Cardiac septum (tissue), 1 donor: Measurements from ENCODE around the gene BTN1A1. TPM values are rescaled to one million over a fixed set of nuclear protein-coding genes. Genes with fewer than 3 reads are reported as not detected.
"Not testable (repeated sequence)": the region's sequence is repeated elsewhere in the genome, so short reads cannot be mapped to it uniquely, and the experiment has no call there.

Experiments used
- DNase-seq: peaks from one replicate; pipeline ENCODE4 v3.0.0-alpha.2; 2020; ENCODE audit warnings: low spot score
- intact Hi-C: fragments of 100-400 bp; cut with DNase I; formaldehyde crosslinking; loops from one replicate; pipeline ENCODE4 v1.14.0; 2022
- long read RNA-seq: library from polyadenylated mRNA; unstranded; transcript quantifications from one replicate; pipeline ENCODE4 v2.0.0, GENCODE V29; 2021
- total RNA-seq: library from RNA; stranded (reverse); fragmentation: NEBNext Ultra II Directional; extraction: Animal tissue kit (Norgen Biotek cat#: 25700); gene quantifications from one replicate; pipeline ENCODE4 v1.2.1, GENCODE V29; 2021
- donor health status: DM: no; HTN: no; CAD: no.

BTN1A1 gene, protein sequence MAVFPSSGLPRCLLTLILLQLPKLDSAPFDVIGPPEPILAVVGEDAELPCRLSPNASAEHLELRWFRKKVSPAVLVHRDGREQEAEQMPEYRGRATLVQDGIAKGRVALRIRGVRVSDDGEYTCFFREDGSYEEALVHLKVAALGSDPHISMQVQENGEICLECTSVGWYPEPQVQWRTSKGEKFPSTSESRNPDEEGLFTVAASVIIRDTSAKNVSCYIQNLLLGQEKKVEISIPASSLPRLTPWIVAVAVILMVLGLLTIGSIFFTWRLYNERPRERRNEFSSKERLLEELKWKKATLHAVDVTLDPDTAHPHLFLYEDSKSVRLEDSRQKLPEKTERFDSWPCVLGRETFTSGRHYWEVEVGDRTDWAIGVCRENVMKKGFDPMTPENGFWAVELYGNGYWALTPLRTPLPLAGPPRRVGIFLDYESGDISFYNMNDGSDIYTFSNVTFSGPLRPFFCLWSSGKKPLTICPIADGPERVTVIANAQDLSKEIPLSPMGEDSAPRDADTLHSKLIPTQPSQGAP
- total RNA-seq = not detected
- long read RNA-seq = 0 reads

DNA sequence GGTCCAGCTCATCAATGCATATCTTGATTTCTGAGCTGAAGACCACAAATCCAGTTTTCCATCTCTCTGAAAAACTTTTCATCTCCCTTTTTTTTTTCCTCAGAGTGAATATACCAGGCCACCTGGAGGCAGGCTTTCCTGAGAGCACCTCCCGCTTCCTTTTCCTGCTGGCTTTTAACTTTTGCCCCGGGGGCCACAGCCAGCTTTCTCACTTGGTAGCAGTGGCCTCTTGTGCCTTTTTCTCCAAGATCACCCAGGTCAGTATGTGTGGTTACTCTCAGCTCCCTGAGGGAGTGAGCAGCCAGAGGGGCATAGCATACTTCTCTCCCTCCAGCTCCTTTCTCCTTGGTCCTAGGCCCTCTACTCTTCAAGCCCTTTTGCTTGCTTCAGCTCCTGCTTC lies at the start of gene BTN1A1:
BTN1A1 (plus strand) TSS at position 202 of the 400 bp plus-strand sequence. CDS start 984 bp downstream, outside the sequence.
- DNase-seq = no peak
- intact Hi-C loops = no loop called here

DNA sequence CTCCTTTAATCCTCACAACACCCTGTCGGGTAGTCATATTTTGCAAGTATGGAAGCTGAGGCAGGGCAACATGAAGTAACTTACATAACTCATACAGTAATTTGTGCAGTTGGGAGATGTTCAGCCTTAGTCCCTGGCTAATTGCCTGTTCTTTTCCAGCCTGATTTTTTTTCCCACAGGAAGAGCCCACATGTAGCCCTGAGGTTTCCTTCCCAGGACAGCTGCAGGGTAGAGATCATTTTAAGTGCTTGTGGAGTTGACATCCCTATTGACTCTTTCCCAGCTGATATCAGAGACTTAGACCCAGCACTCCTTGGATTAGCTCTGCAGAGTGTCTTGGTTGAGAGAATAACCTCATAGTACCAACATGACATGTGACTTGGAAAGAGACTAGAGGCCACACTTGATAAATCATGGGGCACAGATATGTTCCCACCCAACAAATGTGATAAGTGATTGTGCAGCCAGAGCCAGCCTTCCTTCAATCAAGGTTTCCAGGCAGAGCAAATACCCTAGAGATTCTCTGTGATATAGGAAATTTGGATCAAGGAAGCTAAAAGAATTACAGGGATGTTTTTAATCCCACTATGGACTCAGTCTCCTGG lies 47.4 kb upstream of the BTN1A1 start:
- intact Hi-C loops = no loop called here
- no peak for DNase-seq

DNA sequence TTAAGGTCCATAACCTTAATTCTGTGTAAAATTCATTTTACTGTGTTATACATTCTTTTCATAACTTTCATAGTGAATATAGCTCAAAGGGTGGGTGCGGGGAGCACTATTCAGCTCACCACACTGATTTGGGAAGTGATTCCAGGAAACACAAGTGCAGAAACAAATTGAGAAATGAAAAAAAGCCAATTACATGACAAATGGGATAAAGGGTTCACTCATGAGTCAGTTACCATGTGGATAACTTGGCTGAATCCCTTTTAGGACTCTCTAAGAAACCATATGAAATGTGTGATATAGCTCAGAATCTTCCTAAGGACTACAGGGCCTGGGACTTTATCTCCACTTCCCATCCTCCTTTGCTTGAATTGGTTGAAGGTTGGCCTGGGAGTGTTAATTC lies 45.5 kb upstream of the BTN1A1 start:
- no peak for DNase-seq
- intact Hi-C loops = no loop called here

DNA sequence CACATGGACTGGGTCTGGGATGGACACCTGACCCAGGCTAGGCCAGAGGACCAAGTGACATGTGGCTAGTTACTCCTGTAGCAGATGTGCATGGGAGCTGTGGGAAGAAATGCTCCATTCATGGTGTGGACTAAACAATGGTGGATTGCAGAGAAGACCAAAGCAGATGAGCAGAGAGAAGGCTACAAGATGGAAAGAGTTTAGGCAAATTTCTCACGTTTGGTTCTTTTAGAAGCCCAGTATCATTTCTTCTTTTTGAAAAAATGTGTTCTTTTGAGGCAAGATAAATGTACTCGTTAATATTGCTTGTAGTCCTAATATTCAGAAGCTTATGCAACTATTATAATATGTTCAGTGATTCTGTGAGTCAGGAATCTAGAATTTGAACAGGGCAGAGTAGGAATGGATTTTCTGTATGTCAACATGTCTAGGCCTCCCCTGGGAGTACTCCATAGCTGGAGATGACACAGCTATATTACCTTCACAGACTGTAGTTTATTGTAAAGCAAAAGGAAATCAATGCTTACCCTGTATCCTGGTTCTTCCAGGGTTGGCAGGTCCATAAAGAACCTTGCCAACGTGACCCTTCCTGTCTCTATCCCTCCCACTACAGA lies 44.6 kb upstream of the BTN1A1 start:
- no peak for DNase-seq
- intact Hi-C loops = no loop called here

DNA sequence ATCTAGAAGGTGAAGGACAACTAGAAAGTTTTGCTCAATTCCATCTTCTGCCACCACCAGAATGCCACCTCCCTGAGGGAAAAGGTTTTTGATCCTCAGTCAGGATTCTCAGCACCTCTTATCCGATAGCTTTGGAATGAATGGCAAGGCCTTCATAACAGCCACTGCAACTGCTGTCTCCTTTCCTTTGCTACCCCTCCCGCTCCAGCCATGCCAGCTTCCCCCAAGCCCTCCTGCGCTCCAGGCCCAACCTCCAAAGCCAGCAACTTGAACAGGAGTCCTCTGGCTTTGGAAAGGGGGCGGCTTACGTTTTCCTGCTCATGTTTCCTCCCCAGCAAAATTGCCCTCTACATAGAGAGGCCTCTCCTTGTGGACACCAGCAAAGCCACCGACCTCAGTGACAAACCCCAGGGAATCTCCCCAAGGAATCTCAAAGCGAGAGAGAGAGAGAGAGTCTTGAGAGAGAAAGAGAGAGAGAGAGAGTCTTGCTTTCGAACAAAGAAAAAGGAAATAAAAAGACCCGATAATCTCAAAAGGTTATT lies 42.8 kb upstream of the BTN1A1 start:
- intact Hi-C loops = no loop called here
- DNase-seq = no peak

DNA sequence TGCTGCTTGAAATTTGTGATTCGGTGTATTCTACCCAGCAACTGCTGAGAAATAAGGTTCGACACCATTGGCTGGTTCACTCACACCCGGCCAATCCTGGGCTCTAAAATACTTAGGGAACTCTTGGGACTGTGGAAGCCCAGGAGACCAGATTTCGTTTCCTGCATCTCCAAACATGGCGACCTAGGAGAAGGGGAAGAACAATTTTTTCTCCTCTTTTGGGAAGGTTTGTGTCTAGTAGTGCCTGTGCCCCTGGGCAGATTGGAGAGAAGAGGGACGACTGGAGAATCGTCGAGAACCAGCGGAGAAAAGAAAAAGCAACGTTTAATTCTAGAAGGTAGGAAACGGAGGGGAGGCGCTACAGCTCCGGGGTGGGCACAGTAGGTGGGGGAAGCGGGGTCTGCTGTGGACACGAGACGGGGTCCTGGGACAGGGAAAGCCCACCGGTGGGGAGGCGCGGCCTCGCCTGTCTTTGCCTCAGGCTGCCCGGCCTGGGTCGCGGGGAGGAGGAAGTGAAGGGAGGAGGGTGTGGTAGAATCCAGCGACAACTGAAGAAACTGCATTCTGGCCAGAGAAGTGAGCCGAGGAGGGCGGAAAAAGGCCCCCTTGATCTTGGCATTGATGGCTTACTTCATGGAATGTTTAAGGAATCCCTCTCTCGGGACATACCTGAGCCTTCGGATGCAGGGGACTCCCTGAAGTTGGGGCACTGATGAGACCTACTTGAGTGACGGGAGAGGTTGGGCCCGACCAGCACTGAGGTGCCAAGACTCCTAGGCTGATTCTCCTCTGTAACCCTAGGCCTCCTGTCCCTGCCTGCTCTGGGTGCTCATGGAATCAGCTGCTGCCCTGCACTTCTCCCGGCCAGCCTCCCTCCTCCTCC lies 42.1 kb upstream of the BTN1A1 start, which contains the start of gene BTN2A1:
BTN2A1 (plus strand) TSS at position 150 of the 883 bp plus-strand sequence; CDS start at position 832, 682 bp downstream.
- intact Hi-C loops = no loop called here
- DNase-seq = peak; percentile 86

DNA sequence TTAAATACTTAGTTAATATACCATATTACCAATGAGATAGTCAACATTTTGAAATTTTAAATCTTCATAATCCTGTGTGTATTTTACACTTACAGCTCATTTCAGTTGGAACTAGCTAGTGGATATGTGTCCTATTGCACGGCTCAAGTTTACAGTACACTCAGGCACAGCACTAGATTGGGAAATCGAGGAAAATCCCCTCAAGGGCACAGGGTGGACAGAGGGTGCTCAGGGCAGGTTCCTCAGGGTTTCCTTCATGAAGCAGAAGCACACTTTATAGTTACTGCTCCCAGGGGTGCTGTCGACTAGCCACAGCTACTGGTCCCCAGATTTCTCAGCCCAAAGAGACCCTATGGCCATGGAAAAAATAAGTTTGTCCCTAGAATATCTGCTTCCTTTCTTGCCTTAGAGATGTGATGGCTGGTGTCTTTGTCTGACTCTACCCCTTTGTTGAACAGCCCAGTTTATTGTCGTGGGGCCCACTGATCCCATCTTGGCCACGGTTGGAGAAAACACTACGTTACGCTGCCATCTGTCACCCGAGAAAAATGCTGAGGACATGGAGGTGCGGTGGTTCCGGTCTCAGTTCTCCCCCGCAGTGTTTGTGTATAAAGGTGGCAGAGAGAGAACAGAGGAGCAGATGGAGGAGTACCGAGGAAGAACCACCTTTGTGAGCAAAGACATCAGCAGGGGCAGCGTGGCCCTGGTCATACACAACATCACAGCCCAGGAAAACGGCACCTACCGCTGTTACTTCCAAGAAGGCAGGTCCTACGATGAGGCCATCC lies 40.9 kb upstream of the BTN1A1 start:
- intact Hi-C loops = no loop called here
- DNase-seq = no peak

DNA sequence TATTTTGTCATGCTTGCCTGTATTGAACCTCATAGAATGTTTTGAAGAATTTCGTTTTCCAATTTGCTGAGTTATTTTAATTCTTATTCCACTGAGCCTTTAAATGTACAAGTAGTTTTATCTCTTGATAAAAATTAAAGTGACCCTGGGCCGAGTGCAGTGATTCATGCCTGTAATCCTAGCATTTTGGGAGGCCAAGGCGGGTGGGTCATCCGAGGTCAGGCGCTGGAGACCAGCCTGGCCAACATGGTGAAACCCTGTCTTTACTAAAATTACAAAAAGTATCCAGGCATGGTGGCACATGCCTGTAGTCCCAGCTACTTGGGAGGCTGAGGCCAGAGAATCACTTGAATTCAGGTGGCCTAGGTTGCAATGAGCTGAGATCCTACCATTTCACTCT lies 38.8 kb upstream of the BTN1A1 start:
- DNase-seq, intact Hi-C loops: not testable (repeated sequence)

DNA sequence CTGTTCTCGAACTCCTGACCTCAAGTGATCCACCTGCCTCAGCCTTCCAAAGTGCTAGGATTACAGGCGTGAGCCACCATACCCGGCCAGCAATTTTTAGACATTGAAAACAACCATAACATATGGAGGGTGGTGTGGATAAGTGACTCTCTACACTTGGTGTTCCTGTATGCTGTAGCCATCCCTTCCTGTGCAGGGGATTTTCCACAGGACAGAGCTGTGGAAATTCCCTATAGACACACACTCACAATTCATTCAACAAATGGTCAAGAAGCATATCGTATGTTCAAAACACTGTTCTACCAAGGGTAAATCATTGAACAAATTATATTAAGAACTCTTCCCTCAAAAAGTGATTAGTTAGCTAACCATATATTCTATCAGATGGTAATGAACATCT lies 36.1 kb upstream of the BTN1A1 start:
- intact Hi-C loops = no loop called here
- DNase-seq = no peak

DNA sequence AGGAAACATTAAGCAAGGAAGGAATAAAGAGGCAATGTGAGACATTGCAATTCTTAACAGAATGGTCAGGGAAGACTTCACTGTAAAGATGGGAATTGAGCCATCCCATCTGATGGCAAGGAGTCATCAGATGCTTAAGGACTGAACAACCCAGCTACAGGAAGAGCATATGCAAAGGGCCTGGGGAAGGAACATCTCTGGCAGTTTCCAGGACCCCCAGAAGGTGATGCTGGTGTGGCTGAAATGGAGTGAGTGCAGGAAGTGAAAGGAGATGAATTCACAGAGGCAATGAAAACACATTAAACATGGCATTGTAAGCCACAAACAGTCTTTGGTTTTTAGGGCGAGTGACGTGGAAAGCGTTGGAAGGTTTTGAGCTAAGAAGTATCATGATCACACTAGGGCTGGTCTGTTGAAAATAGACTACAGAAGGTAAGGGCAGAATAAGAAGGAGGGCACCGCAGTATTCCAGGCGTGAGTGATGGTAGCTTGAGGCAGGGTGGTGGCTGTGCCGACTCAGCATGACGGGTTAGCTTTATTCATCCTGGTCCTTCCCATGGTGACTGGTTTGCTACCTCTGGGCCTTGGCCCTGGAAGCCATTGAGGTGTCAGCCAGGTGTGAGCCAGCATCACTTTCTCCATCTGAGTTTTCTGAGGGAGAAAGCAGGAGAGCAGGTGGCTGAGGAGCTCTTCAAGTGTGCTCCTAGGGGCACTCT lies 35.5 kb upstream of the BTN1A1 start:
- no peak for DNase-seq
- intact Hi-C loops = no loop called here

DNA sequence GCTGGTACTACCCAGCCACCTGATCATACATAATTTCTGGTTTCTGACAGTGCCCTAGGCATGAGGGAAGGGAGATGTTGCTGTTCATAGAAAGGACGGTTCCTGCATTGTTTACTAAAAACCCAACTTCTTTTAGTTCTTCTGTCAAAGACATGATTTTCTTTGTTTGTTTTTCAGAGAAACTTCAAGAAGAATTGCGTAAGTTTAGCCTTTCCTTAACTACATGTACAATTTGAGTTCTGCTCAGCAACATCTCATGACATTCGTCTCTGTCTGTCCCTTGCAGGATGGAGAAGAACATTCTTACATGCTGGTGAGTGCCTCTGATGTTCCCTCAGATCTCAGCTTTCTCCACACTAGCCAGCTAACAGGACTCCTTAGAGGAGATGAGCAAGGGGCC lies 34.3 kb upstream of the BTN1A1 start:
- no peak for DNase-seq
- intact Hi-C loops = no loop called here

DNA sequence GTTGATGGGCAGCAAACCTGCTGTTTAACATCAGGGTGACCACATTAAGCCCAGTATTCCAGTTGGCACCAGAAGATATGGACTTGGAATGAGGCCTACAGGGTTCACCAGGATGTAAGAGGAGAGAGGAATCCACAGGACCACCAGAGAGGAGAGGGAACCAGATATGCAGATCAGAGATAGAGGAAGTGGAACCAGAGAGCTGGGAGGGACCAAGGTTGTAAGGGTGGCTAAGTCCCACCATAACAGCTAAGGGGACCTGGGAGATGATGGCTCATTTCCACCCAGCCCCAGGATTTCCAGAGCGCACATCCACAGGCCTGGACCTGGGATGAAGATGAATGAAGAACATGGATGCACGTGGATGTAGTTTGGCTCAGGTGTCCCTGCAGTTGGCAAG lies 31.3 kb upstream of the BTN1A1 start:
- intact Hi-C loops = no loop called here
- no peak for DNase-seq

DNA sequence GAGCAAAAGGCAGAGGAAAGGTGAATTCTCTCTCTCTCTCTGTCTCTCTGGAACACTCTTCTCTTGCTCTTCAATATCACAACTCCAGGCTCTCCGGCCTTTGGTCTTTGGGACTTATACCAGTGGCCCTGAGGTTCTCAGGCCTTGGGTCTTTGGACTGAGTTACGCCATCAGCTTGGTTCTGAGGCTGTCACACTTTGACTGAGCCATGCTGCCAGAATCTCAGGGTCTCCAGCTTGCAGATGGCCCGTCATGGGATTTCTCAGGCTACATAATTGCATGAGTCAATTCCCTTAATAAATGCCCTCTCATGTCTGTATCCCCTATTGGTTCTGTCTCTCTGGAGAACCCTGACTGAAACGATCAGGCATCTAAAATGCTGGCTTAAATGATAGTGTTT lies 29.5 kb upstream of the BTN1A1 start:
- no peak for DNase-seq
- intact Hi-C loops = loop anchor here (5.0 kb wide), 1 partner anchor 67 kb away; the partner anchor contains the start of gene HMGN4

DNA sequence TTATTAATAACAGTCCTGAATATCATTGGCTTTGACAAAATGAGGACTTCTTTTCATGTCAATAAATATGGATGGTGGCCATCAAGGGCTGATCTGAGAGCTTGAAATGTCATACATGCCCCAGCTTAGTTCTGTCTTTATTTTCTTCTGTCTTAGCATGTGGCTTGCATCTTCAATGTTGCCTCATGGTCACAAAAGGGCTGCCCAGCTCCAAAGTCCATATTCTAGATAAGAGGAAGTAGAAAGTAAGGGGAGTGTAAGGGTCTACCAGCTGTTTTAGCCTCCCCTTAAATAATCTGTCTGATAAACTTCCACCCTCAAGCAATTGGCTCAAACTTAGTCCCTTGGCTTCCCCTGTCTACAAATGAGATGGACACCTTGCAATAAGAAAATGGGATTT lies 28.1 kb upstream of the BTN1A1 start:
- no peak for DNase-seq
- intact Hi-C loops = loop anchor here (5.0 kb wide), 1 partner anchor 65 kb away; the partner anchor contains the start of gene HMGN4

DNA sequence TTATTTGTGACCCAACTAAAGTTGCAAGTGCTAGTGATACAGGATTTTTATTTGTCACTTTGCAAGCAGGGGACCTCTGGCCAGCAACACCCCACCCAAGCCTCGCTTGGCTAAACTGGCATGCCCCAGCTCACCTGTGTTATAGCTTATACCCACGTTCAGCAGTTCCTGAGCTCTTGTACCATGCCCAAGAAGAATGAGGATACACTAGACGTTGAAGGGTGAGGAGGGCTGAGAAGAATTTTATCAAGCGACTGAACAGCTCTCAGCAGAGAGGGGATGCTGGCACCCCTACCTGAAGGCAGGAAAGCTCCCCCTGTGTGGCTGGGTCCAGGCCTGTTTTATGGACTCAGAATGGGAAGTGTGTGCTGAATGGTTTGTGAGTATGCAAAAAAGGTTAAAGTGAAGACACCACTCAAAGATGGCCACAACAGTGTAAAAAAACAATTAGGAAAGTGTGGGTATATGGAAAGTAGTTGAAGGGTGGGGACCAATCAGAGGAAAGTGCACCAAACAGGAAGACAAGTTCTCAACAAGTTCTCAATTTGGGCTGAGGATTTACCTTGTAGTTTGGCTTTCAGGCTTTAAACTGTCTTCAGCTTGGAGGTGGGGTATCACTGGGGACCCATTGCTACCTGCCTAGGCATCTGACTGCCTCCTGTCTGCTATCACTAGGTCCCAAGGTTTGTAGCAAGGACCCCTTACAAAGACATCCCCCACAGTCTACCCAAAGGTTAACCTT lies 27.4 kb upstream of the BTN1A1 start:
- DNase-seq = no peak
- intact Hi-C loops = loop anchor here (5.0 kb wide), 1 partner anchor 65 kb away; the partner anchor contains the start of gene HMGN4

DNA sequence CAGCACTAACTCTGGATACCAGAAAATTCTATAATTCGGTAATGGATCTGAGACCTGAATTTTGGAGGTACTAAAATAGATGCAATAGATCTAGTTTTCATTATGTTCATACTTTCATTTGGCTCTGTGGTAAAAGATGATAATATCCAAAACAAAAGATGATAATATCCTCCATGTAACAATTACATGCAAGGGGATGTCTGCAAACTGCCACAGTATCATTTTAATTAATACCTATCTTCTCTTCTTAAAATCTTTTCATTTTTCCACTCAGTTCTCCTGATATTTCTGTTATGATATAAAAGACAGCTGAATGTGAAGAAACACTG lies 26.7 kb upstream of the BTN1A1 start:
- no peak for DNase-seq
- intact Hi-C loops = loop anchor here (5.0 kb wide), 1 partner anchor 64 kb away; the partner anchor contains the start of gene HMGN4
